Esophagus squamous epithelium (tissue), 4 donors: ENCODE results near the gene ANGPTL2.

ENCODE experiments used
- POLR2A ChIP-seq, 4 donors: fragments of 450-650 bp; IDR thresholded peaks; one replicate each; pipeline ENCODE4 v1.6.1; 2017; ENCODE audit warnings: antibody characterized with exemption in 4 of 4, mild to moderate bottlenecking in 4 of 4, moderate library complexity in 3 of 4
- TF ChIP-seq, protein P1 (sequence below), 6 experiments: fragments of 450-650 bp in 4 of 6; fragments of 200-600 bp in 2 of 6; sonication (generic) in 2 of 6; IDR thresholded peaks; one replicate each; pipeline ENCODE4 v1.5.1; 2016 to 2019; ENCODE audit warnings: antibody characterized with exemption in 6 of 6, mild to moderate bottlenecking in 4 of 6, moderate library complexity in 4 of 6

DNA sequence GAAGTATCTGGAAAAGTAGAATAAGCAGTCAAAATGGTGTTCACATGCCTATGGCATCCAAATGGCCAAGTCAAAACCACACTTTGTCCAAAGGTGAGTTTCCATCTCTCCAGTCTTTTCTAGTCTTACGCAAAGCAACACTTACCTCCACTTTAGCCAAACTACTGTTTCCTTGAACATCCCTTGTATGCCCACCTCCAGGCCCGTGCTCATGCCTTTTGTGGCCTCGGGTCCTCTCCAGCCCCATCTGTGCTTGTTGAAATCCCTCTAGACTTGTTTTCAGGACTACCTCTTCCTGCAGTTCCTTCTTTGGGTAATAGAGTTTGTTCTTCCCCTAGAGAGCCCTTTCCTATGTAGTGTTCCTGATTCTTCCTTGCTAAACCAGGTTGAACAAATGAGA, 61.0 kb downstream of the ANGPTL2 start:
- TF ChIP-seq, protein P1, sequence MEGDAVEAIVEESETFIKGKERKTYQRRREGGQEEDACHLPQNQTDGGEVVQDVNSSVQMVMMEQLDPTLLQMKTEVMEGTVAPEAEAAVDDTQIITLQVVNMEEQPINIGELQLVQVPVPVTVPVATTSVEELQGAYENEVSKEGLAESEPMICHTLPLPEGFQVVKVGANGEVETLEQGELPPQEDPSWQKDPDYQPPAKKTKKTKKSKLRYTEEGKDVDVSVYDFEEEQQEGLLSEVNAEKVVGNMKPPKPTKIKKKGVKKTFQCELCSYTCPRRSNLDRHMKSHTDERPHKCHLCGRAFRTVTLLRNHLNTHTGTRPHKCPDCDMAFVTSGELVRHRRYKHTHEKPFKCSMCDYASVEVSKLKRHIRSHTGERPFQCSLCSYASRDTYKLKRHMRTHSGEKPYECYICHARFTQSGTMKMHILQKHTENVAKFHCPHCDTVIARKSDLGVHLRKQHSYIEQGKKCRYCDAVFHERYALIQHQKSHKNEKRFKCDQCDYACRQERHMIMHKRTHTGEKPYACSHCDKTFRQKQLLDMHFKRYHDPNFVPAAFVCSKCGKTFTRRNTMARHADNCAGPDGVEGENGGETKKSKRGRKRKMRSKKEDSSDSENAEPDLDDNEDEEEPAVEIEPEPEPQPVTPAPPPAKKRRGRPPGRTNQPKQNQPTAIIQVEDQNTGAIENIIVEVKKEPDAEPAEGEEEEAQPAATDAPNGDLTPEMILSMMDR (IDR thresholded peaks at IDR 0.05) = no peak
- TF ChIP-seq POLR2A (IDR thresholded peaks at IDR 0.05) = no peak
